HTR-8/SVneo (cell line): ENCODE data around the gene PHOSPHO1.
"Not testable (repeated sequence)": the region's sequence is repeated elsewhere in the genome, so short reads cannot be mapped to it uniquely, and the experiment has no call there.

Source experiments
- DNase-seq: peaks from one replicate; pipeline ENCODE4 v3.0.0; 2011; ENCODE audit warnings: low spot score, mixed read lengths; ENCODE audit not compliant: insufficient read length
- FAIRE-seq: peaks from 2 replicates; lab custom pipeline; 2011; peaks lifted over from hg19 to GRCh38; lab: Jason Lieb, UNC

PHOSPHO1 gene

DNA sequence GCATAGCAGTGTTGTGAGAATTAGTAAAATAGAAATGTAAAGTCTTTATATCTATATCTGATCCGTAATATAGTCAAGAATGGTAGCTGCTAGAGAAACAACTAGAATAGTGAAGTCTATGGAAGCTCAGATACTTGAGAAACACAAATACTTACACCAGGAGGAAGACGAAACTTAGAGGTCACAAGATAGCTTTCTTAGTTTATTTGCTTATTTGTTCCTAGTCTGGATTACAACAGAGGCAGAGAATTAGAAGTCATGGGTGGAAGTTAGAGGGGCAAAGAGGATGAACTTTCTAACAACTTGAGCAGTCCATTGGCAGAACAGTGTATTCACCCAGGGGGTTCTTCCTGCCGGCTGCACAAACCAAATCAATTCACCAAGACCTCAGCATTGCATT is 34.1 kb downstream of the PHOSPHO1 start:
- FAIRE-seq = no peak
- DNase-seq = no peak

DNA sequence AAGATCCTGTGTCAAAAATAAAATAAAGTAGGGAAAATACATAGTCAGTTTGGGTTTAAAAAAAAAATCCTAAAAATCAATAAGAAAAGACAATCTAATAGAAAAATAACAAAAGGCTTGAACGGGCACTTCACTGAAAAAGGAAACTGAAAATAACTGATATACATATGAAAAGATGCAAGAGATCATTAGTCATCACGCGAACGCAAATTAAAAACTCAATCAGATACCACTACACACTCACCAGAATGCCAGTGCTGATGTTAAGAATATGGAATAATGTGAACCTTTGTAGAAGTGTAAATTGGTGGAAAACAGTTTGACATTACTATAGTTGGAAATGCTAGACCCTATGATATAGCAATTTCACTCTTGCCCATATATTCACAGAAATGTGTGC is 34.8 kb downstream of the PHOSPHO1 start:
- FAIRE-seq = no peak
- no peak for DNase-seq

DNA sequence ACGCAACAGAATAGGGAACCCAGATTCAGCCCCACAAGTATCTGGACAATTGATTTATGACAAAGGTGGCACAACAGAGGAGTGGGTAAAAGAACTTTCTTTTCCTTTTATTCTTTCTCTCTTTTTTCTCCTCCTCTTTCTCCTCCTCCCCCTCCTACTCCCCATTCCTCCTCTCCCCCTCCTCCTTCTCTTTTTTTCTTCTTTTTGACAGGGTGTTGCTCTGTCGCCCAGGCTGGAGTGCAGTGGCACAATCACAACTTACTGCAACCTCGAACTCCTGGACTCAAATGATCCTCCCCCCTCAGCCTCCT is 36.3 kb downstream of the PHOSPHO1 start:
- DNase-seq (no peak), FAIRE-seq (no peak)

DNA sequence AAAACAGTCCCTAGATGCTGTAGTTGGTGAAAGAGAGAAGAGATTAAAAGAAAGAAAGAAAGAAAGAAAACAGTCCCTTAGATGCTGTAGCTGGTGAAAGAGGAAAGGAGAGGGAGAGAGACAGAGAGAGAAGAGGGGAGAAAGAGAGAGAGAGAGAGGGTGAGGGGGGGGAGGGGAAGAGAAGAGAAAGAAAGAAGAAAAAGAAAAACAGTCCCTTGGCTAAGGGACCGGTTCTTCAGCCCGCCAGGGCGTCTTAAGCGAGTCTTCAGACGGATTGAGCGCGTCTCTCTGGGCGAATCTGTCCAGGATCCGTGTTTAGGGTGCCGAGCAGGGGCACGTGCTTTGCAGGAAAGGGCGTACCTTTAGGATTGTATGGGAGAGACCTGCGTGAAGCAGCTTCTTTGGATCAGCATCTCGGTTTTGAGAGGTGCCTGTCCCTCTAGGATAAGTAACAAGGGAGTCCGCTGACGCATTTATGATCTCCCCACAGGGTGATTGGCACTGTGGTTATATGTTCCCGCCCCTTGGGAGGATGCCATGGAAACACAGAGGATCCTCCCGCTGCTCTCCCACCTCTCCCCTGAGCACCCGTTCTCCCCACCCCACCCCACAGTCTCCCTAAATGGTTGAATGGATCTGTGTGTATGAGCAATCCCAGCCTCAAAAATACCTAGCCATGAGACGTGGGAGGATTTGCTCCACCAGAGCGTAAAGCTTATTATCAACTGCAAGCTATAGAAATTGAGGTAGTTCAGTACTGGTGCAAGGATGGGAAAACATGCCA is 36.9 kb downstream of the PHOSPHO1 start:
- DNase-seq (peak; percentile 83), FAIRE-seq (peak; percentile 58)

DNA sequence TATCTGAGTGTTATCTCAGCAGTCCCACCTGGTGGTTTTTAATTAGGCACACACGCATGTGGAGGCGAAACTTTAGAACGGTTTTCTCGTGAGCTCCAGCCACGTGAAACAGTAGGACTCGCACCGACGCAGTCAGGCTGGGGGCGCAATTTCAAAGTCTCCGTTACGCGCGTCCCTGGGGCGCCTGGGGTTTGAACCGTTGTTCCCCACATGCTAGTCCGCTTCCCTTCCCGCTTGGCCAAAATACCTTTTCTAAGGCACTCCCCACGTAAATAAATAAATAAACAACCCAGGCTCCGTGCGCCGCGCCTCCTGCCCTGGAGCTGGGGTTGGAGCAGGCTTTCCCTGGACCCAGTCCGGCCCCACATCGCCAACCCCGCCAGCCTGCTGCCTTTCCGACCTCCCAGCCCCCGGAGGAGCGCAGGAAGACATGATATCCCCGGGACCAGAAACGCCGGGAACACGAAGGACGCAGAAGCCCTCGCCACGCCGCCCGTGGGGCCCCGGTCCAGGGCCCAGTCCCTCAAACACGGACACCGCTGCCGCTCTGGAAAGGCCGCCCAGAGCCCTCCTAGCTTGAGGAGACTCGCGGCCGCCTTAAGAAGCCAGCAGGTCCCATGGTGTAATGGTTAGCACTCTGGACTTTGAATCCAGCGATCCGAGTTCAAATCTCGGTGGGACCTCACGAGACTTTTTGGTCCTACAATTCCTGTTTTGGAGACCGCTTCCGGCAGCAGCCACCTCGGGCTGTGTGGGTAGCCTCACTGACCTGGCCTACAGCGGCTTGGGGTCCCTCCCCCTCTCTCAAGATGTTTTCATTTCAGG is 38.5 kb downstream of the PHOSPHO1 start:
- DNase-seq (peak; percentile 76), FAIRE-seq (peak; percentile 65)

DNA sequence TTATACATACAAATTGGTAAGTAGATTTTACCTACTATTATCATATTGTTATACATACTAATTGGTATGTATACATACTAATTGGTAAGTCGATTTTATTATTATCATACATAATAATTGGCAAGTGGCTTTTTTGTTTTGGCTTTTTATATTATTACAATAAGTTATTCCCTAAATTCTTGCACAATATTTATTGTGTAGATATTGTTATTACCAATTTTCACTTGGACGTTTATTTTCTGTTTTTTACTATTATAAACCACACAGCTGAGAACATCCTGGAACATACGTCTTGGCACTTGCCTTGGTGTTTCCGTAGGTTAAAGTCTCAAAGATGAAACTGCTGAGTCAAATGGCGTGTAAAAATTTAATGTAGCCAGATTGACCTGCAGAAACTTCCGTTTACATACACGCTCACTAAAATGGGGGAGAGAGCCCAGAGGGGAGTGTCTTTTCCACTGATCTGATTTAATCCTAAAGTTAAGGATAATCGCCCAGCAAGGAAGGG is 39.1 kb downstream of the PHOSPHO1 start:
- no peak for FAIRE-seq

DNA sequence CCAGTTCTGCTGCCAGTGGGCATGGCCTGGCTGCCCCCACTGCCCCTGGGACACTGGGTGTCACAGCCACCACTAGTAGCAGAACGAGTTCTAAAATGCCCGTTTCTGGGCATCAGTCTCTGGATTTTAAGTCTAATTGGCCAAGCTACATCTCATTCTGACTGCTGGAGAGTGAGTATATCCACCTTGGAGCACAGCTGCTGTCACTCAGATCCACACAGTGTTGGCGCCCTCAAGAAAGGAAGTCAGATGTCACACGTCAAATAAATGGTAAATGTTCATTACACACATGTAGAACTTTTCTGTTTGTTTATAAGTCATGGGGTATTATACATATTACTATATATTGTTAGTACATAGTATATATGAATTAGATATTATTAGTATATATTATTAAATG is 39.7 kb downstream of the PHOSPHO1 start:
- no peak for DNase-seq
- peak; percentile 38 for FAIRE-seq

More for the DNA sequence above, 39.1 kb downstream of the PHOSPHO1 start:
- no peak for DNase-seq

DNA sequence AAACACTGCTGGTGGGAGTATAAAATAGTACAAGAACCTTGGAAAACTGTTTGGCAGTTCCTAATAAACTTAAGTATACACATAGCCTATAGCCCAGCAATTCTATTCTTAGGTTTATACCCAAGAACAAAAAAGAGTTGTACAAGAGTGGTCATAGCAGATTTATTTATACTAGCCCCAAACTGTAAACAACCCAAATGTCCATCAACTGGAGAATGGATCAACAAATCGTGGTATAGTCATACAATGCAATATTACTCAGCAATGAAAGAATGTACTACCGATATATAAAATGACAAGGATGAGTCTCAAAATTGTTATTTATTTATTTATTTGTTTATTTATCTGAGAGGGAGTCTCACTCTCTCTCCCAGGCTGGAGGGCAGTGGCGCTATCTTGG is 43.3 kb downstream of the PHOSPHO1 start:
- FAIRE-seq (no peak), DNase-seq (no peak)

DNA sequence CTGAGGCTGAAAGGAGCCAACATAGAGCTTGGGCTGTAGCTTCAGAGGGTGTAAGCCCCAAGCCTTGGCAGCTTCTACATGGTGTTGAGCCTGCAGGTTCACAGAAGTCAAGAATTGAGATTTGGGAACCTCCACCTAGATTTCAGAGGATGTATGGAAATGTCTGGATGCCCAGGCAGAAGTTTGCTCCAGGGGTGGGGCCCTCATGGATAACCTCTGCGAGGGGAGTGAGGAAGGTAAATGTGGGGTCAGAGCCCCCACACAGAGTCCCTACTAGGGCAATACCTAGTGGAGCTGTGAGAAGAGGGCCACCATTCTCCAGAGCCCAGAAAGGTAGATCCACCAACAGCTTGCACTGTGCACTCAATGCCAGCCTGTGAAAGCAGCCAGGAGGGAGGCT is 45.2 kb downstream of the PHOSPHO1 start:
- not testable (repeated sequence) for DNase-seq, FAIRE-seq

DNA sequence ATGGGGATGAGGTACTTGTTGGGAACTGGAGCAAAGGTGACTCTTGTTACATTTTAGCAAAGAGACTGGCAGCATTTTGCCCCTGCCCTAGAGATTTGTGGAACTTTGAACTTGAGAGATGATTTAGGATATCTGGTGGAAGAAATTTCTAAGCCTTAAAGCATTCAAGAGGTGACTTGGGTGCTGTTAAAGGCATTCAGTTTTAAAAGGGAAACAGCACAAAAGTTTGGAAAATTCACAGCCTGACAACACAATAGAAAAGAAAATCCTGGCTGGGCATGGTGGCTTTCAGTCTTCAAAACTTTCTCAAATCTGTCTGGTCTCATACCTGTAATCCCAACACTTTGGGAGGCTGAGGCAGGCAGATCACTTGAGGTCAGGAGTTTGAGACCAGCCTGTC is 46.1 kb downstream of the PHOSPHO1 start:
- FAIRE-seq = not testable (repeated sequence)

DNA sequence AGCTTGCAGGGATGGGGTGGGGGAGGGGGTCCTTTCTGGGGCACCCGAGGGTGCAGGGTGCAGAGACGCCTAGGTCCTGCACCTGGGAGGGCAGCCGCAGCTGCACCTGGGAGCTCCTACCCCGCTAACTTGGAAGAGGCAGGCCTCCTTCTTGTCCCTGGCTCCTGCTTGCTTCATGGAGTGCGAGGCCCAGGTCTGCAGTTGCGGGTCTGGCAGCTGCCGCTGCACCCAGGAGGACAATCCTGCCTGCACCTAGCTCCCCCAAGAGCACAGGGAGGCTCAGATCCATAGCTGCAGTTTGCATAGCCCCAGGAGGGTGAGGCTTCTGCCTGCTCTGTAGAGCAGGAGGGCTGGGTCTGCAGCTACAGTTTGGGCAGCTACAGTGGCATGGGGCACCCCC is 46.8 kb downstream of the PHOSPHO1 start:
- DNase-seq (no peak), FAIRE-seq (no peak)

More for the DNA sequence above, 46.1 kb downstream of the PHOSPHO1 start:
- DNase-seq = not testable (repeated sequence)

DNA sequence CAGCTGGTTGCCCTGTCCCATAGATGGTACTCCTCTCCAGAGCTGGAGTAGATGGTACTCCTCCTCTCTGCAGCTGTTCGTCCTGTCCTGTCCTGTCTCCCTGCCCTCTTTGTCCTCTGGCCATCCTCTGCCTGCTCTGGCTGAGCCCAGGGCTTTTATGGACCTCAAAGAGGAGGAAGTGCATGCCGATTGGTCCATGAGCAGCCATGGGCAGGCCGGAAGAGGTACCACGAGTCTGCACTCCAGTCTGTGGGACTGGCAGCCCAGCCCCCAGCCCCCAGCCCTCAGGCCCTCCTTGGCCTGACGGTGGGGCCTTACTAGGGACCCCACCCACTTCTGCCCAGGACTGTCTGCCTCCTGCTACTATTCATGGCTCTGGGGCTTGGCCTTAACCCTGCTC is 47.2 kb downstream of the PHOSPHO1 start:
- DNase-seq (no peak), FAIRE-seq (no peak)

DNA sequence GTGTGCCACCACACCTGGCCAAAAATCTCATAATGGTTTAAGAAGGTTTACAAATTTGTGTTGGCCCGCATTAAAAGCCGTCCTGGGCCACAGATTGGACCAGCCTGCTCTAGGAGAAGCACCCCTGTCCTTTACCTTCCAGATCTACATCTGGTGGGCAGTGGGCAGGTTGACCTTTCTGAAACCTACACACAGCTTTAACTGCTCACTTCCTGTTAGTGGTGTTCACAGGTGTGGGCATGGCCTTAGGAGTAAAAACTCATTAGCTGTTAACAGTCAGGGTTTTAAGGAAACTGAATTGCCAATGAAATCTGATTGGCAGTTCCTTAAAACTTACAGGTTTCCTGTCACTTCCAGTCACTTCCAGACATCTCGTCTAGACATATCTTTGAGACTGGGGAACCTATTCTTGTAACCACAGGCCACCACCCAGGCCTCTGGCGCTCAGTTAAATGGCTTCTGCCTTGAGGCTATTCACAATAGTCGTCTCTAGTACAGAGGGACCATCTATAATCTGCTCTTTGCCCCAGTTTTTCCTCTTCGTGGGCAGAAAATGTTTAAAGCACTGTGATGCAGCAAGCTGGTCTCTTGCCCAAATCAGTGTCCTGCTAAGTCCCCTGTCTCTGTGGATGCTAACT is 49.5 kb downstream of the PHOSPHO1 start:
- no peak for FAIRE-seq
- DNase-seq = no peak

DNA sequence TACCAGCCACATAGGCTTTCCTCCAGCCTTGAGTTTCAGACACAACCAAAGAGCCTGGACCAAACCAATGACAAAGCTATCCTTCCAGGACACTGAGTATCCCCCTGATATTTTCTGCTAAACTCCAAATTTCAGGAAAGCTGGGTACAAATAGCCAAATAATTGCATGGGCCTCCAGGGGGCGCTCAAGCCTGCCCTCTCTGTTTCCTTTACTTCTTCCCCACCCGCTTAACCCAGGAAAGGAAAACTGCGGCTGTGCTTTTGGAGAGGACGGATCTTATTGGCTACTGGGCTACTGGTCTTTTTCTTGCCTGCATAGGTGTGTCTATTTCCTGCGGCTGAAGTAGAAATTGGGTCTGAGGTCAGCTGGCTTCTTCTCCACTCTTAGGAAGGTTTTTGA is 50.3 kb downstream of the PHOSPHO1 start:
- DNase-seq (peak; percentile 78), FAIRE-seq (no peak)

DNA sequence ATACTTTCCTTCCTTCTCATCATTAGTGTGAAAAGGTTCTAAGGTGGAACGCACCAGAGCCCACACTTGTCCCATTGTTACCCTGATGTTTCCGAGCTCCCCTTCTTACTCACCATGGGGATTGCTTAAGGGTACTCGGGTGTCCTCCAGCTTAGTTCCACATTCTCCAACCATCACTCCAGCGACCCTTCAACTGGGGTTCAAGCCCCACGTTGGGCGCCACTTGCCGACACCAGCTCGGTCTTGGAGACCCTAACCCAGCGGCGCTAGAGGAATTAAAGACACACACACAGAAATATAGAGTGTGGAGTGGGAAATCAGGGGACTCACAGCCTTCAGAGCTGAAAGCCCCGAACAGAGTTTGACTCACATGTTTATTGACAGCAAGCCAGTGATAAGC is 54.6 kb downstream of the PHOSPHO1 start:
- not testable (repeated sequence) for FAIRE-seq

More for the DNA sequence above, 54.6 kb downstream of the PHOSPHO1 start:
- DNase-seq = not testable (repeated sequence)
